GM12878 (cell line): ENCODE results near the gene TMEM63C. TPM values are rescaled to one million over a fixed set of nuclear protein-coding genes. Genes with fewer than 3 reads are reported as not detected.

Experiments used
- ATAC-seq: fragments of 200-7000 bp; cut with Tn5 transposase; 3 replicates; pipeline ENCODE4 v1.9.1; 2020; ENCODE audit warnings: mild to moderate bottlenecking, moderate library complexity
- BruUV-seq: library from RNA; stranded (reverse); fragments of 400-500 nt; replicated peaks from 2 replicates; lab custom pipeline; 2021; lab: Mats Ljungman, UMichigan
- CTCF ChIA-PET: fragments of 300-600 bp; sonication (Branson Sonifier 250); formaldehyde crosslinking; extraction: SDS; loops from one replicate; lab custom pipeline; 2021; ENCODE audit warnings: inconsistent platforms; lab: Yijun Ruan, JAX
- POLR2A ChIA-PET: fragments of 350-600 bp; formaldehyde crosslinking; extraction: SDS; loops from one replicate; lab custom pipeline; 2021; ENCODE audit warnings: inconsistent platforms; lab: Charles Lee
- RAD21 ChIA-PET: fragments of 300-600 bp; sonication (Branson Sonifier 250); formaldehyde crosslinking; loops from one replicate; lab custom pipeline; 2023; ENCODE audit warnings: antibody characterized with exemption; ENCODE audit not compliant: unreplicated experiment; lab: Charles Lee
- SMC1A ChIA-PET: fragments of 300-600 bp; sonication (Branson Sonifier 250); formaldehyde crosslinking; loops from one replicate; lab custom pipeline; 2023; ENCODE audit not compliant: unreplicated experiment, uncharacterized antibody; lab: Charles Lee
- DNase-seq: peaks from one replicate; pipeline ENCODE4 v3.0.0-alpha.2; 2011; ENCODE audit warnings: low read depth, low spot score
- FAIRE-seq: peaks from 3 replicates; lab custom pipeline; 2011; peaks lifted over from hg19 to GRCh38; lab: Jason Lieb, UNC
- H2AFZ ChIP-seq: 2 replicates; pipeline ENCODE4 v1.6.0; 2011; ENCODE audit warnings: low read depth, low read length, control low read depth; ENCODE audit not compliant: control insufficient read depth
- H3K27ac ChIP-seq: 2 replicates; pipeline ENCODE4 v1.5.1; 2011; ENCODE audit warnings: control low read depth; ENCODE audit not compliant: control insufficient read depth, insufficient read depth
- H3K27me3 ChIP-seq, 2 experiments: replicated peaks in 1 of 2; 2 replicates each; pipeline versions ENCODE4 v1.6.0 to v1.6.1; 2011; ENCODE audit warnings: low read length in 1 of 2; ENCODE audit not compliant: control insufficient read depth in 2 of 2, insufficient read depth in 2 of 2
- H3K36me3 ChIP-seq, 2 experiments: 2 replicates each; pipeline ENCODE4 v1.5.1; 2011; ENCODE audit warnings: low read length in 1 of 2; ENCODE audit not compliant: control insufficient read depth in 2 of 2, insufficient read depth in 2 of 2
- H3K4me1 ChIP-seq: 2 replicates; pipeline ENCODE4 v1.6.1; 2011; ENCODE audit warnings: mild to moderate bottlenecking, low read length, moderate library complexity, mixed read lengths; ENCODE audit not compliant: control insufficient read depth, insufficient read depth
- H3K4me2 ChIP-seq: 2 replicates; pipeline ENCODE4 v1.6.0; 2011; ENCODE audit warnings: control low read depth; ENCODE audit not compliant: control insufficient read depth, insufficient read depth
- H3K4me3 ChIP-seq: fragments of 200-600 bp; sonication (generic); 2 replicates; pipeline ENCODE4 v1.5.1; 2016
- H3K79me2 ChIP-seq: 2 replicates; pipeline ENCODE4 v1.6.0; 2011; ENCODE audit warnings: low read length; ENCODE audit not compliant: control insufficient read depth, insufficient read depth
- H3K9ac ChIP-seq: 2 replicates; pipeline ENCODE4 v1.8.0; 2011; ENCODE audit warnings: low read length, control low read depth, mixed read lengths; ENCODE audit not compliant: control insufficient read depth, insufficient read depth
- H3K9me3 ChIP-seq: replicated peaks from 3 replicates; pipeline ENCODE4 v1.5.1; 2011; ENCODE audit warnings: mild to moderate bottlenecking, low read length; ENCODE audit not compliant: control insufficient read depth, insufficient read depth
- H4K20me1 ChIP-seq: 2 replicates; pipeline ENCODE4 v1.6.0; 2011; ENCODE audit not compliant: control insufficient read depth, insufficient read depth
- ASH2L ChIP-seq: fragments of 300-600, 200-600 bp; sonication (generic); IDR thresholded peaks from 2 replicates; pipeline ENCODE4 v1.6.1; 2017; ENCODE audit warnings: low read depth, mild to moderate bottlenecking, borderline replicate concordance
- BHLHE40 ChIP-seq, 2 experiments: fragments of 450-650 bp in 1 of 2; IDR thresholded peaks; 2 replicates each; pipeline ENCODE4 v1.6.1; 2011 to 2017; ENCODE audit warnings: low read depth in 2 of 2, borderline replicate concordance in 1 of 2, improper control_type of control experiment in 1 of 2, low read length in 1 of 2, mild to moderate bottlenecking in 1 of 2
- CBFB ChIP-seq: IDR thresholded peaks from 2 replicates; pipeline ENCODE4 v1.6.1; 2016; ENCODE audit warnings: antibody characterized with exemption, low read depth
- ESRRA ChIP-seq: IDR thresholded peaks from 2 replicates; pipeline ENCODE4 v1.6.1; 2012; ENCODE audit warnings: mild to moderate bottlenecking, low read length, improper control_type of control experiment
- MEF2B ChIP-seq: fragments of 450-650 bp; IDR thresholded peaks from 2 replicates; pipeline ENCODE4 v1.6.1; 2018; ENCODE audit warnings: mild to moderate bottlenecking, moderate library complexity; ENCODE audit not compliant: partially characterized antibody, poor library complexity, severe bottlenecking
- MTA3 ChIP-seq: IDR thresholded peaks from 2 replicates; pipeline ENCODE4 v1.6.1; 2012; ENCODE audit warnings: low read length, inconsistent platforms, borderline replicate concordance
- MXI1 ChIP-seq: fragments of 150-350 bp; IDR thresholded peaks from 2 replicates; pipeline ENCODE4 v1.6.1; 2011; ENCODE audit warnings: low read depth, mild to moderate bottlenecking, inconsistent platforms, low read length, improper control_type of control experiment
- RCOR1 ChIP-seq: conservative IDR thresholded peaks from 2 replicates; pipeline ENCODE4 v1.6.1; 2012; ENCODE audit warnings: low read depth, low read length, improper control_type of control experiment
- SMC3 ChIP-seq: IDR thresholded peaks from 2 replicates; pipeline ENCODE4 v1.6.1; 2011; ENCODE audit warnings: low read length, improper control_type of control experiment, borderline replicate concordance
- WGBS: methylation state at CpG from one replicate; pipeline ENCODE4 v1.1.6; 2016; ENCODE audit warnings: low lambda C conversion rate; ENCODE audit not compliant: insufficient replicate concordance, insufficient coverage; ENCODE audit errors: missing lambda C conversion rate; 5-methylcytosine and 5-hydroxymethylcytosine counted together
- in situ Hi-C: fragments of 300-500 bp; cut with MboI; formaldehyde crosslinking; loops from 9 replicates; pipeline ENCODE4 v1.14.3; 2018; ENCODE audit warnings: mixed read lengths
- intact Hi-C: fragments of 100-400 bp; cut with micrococcal nuclease; formaldehyde crosslinking; loops from one replicate; pipeline ENCODE4 v1.14.2; 2022; ENCODE audit not compliant: unreplicated experiment
- polyA plus RNA-seq, 11 experiments: library from polyadenylated mRNA; depleted of rRNA in 4 of 11; unstranded in 6 of 11; stranded (reverse) in 5 of 11; fragments of >200 nt; fragmentation: Nextera tagmentation in 4 of 11; fragmentation: Illumina TruSeq in 1 of 11; extraction: Ambion mirVana in 4 of 11; extraction: Trizol in 1 of 11; gene quantifications; 1 replicate in 1 of 11; 2 replicates in 10 of 11; pipeline versions ENCODE4 v1.2.1 to v1.2.3, GENCODE V29; 2011 to 2016; ENCODE audit warnings: inconsistent platforms in 2 of 11, missing spikeins in 2 of 11, low read depth in 1 of 11
- total RNA-seq, 4 experiments: library from RNA; depleted of rRNA in 3 of 4; stranded (reverse); fragments of >200 nt in 3 of 4; fragmentation: Illumina TruSeq in 1 of 4; extraction: Trizol in 1 of 4; gene quantifications; 2 replicates each; pipeline versions ENCODE4 v1.2.1 to v1.2.3, GENCODE V29; 2013 to 2021
- TF ChIP-seq, protein P1 (sequence below): IDR thresholded peaks from 2 replicates; pipeline ENCODE4 v1.6.1; 2011; ENCODE audit warnings: low read depth, low read length, improper control_type of control experiment, borderline replicate concordance
- TF ChIP-seq, protein P2 (sequence below): fragments of 450-650 bp; IDR thresholded peaks from 2 replicates; pipeline ENCODE4 v1.6.1; 2017; ENCODE audit warnings: mild to moderate bottlenecking

TMEM63C gene
- total and polyA plus RNA-seq, 10 of the 15 experiments (the other 5 are each of a cell fraction or from before 2014, with no cell fraction given), result 0.06 to 1.3 (median 0.39) TPM; not detected in 4

DNA sequence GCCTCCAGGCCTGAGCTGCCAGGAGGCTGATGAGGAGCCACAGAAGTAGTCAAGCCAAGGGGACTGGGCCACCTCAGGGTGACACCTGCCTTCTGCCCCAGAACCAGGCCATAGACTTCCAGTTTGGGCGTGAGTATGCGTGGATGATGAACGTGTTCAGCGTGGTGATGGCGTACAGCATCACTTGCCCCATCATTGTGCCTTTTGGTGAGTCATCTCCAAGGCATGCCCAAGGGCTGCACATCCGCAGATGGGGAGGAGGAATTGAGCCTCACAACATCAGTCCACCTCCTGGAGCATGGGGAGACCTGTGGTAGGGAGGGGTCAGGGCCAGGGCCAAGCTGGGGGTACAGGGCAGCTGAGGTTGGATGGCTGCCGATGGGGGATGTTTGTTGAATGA is 67.1 kb downstream of the TMEM63C start:
- TF ChIP-seq BHLHE40 (IDR thresholded peaks at IDR 0.05; ENCODE audit: borderline replicate concordance in 1 of 2, low read depth in 2 of 2, low read length in 1 of 2) (no peak), SMC3 (no peak), MEF2B (no peak), ASH2L (no peak), RCOR1 (no peak), CBFB (no peak), MTA3 (no peak), MXI1 (no peak), ESRRA (no peak)
- TF ChIP-seq, protein P1, sequence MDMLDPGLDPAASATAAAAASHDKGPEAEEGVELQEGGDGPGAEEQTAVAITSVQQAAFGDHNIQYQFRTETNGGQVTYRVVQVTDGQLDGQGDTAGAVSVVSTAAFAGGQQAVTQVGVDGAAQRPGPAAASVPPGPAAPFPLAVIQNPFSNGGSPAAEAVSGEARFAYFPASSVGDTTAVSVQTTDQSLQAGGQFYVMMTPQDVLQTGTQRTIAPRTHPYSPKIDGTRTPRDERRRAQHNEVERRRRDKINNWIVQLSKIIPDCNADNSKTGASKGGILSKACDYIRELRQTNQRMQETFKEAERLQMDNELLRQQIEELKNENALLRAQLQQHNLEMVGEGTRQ, result no peak
- TF ChIP-seq, protein P2, sequence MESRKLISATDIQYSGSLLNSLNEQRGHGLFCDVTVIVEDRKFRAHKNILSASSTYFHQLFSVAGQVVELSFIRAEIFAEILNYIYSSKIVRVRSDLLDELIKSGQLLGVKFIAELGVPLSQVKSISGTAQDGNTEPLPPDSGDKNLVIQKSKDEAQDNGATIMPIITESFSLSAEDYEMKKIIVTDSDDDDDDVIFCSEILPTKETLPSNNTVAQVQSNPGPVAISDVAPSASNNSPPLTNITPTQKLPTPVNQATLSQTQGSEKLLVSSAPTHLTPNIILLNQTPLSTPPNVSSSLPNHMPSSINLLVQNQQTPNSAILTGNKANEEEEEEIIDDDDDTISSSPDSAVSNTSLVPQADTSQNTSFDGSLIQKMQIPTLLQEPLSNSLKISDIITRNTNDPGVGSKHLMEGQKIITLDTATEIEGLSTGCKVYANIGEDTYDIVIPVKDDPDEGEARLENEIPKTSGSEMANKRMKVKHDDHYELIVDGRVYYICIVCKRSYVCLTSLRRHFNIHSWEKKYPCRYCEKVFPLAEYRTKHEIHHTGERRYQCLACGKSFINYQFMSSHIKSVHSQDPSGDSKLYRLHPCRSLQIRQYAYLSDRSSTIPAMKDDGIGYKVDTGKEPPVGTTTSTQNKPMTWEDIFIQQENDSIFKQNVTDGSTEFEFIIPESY, result no peak
- H2AFZ ChIP-seq, result no peak overlapping the region
- ATAC-seq (no peak), FAIRE-seq (no peak), DNase-seq (no peak)
- WGBS, result 47% methylated on average over 7 of the region's 7 CpGs
- no peak overlapping the region for H3K4me3 ChIP-seq
- in situ Hi-C loops, result no loop called here
- no peaks in the 10 kb centered on the region for H3K4me1 ChIP-seq
- ChIA-PET CTCF (no interaction called here), SMC1A (no interaction called here), POLR2A (no interaction called here), RAD21 (no interaction called here)
- no peak overlapping the region for H3K27ac ChIP-seq
- H3K36me3 ChIP-seq, result no peaks in the 10 kb centered on the region
- H3K9ac ChIP-seq, result no peak overlapping the region
- intact Hi-C loops, result no loop called here
- H3K9me3 ChIP-seq, result no peaks in the 10 kb centered on the region
- no peaks in the 10 kb centered on the region for H4K20me1 ChIP-seq
- H3K27me3 ChIP-seq, result no peaks in the 10 kb centered on the region; a peak in 1 of 4 replicates
- no TSS peak for BruUV-seq
- no peak overlapping the region for H3K4me2 ChIP-seq
- no peaks in the 10 kb centered on the region for H3K79me2 ChIP-seq
